ENCODE data around the gene MALT1.
"Not testable (repeated sequence)": the region's sequence is repeated elsewhere in the genome, so short reads cannot be mapped to it uniquely, and the experiment has no call there.

Gene MALT1

GRCh38 chr18:58755304-58756010, 84.2 kb downstream of the MALT1 start:
- no peak overlapping the region for H3K27ac ChIP-seq (ENCODE audit: low read length)
- no peak for TF ChIP-seq EZH2phosphoT487 (IDR thresholded peaks at IDR 0.05; ENCODE audit: low read depth)
- TF ChIP-seq, protein P1, sequence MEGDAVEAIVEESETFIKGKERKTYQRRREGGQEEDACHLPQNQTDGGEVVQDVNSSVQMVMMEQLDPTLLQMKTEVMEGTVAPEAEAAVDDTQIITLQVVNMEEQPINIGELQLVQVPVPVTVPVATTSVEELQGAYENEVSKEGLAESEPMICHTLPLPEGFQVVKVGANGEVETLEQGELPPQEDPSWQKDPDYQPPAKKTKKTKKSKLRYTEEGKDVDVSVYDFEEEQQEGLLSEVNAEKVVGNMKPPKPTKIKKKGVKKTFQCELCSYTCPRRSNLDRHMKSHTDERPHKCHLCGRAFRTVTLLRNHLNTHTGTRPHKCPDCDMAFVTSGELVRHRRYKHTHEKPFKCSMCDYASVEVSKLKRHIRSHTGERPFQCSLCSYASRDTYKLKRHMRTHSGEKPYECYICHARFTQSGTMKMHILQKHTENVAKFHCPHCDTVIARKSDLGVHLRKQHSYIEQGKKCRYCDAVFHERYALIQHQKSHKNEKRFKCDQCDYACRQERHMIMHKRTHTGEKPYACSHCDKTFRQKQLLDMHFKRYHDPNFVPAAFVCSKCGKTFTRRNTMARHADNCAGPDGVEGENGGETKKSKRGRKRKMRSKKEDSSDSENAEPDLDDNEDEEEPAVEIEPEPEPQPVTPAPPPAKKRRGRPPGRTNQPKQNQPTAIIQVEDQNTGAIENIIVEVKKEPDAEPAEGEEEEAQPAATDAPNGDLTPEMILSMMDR (IDR thresholded peaks at IDR 0.05; ENCODE audit: low read depth, low read length) = no peak
- no peaks in the 10 kb centered on the region for H4K20me1 ChIP-seq (ENCODE audit: insufficient read depth, low read length)
- H2AFZ ChIP-seq (ENCODE audit: low read depth, low read length) = no peak overlapping the region
- H3K27me3 ChIP-seq (ENCODE audit: low read depth, low read length) = peaks cover 18% of the 10 kb centered on the region
- no peaks in the 10 kb centered on the region for H3K9me3 ChIP-seq (ENCODE audit: insufficient read depth, low read length)
- peaks cover 6% of the 10 kb centered on the region for H3K4me1 ChIP-seq (ENCODE audit: low read length)
- H3K4me3 ChIP-seq (ENCODE audit: low read length) = no peak overlapping the region
- H3K9ac ChIP-seq (ENCODE audit: low read length) = no peak overlapping the region
- H3K79me2 ChIP-seq (ENCODE audit: low read length) = no peaks in the 10 kb centered on the region
- peaks cover 5% of the 10 kb centered on the region for H3K36me3 ChIP-seq (replicated peaks; ENCODE audit: low read depth, low read length)
- no peak overlapping the region for H3K4me2 ChIP-seq (ENCODE audit: low read length)

DNA sequence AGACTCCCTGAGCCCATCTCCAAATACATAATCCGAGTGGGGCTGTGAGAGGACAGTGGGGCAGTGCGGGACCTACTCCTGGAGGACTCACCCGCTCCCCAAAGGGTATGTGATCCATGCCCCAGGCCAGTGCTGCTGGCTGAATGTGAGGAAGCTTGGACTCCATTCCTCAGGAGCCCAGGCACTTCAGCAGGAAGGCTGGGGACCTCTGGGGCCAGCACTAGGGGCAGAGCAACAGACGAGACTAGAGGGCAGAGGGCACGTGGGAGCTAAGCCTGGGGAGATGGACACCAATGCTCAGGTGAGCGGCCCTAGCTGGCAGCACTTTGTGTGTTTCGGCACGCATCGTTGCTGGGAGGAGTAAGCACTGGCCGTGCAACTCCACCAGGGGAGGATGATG, 84.9 kb downstream of the MALT1 start:
- Histone ChIP-seq H3K79me2 (ENCODE audit: low read length) (no peaks in the 10 kb centered on the region), H3K4me2 (ENCODE audit: low read length) (no peak overlapping the region), H4K20me1 (ENCODE audit: insufficient read depth, low read length) (no peaks in the 10 kb centered on the region), H3K9me3 (ENCODE audit: insufficient read depth, low read length) (no peaks in the 10 kb centered on the region), H2AFZ (ENCODE audit: low read depth, low read length) (no peak overlapping the region), H3K4me3 (ENCODE audit: low read length) (no peak overlapping the region), H3K27ac (ENCODE audit: low read length) (no peak overlapping the region), H3K27me3 (ENCODE audit: low read depth, low read length) (peaks cover 18% of the 10 kb centered on the region), H3K36me3 (replicated peaks; ENCODE audit: low read depth, low read length) (no peaks in the 10 kb centered on the region), H3K9ac (ENCODE audit: low read length) (no peak overlapping the region), H3K4me1 (ENCODE audit: low read length) (peaks cover 13% of the 10 kb centered on the region)
- TF ChIP-seq, protein P1 (IDR thresholded peaks at IDR 0.05; ENCODE audit: low read depth, low read length) = no peak
- TF ChIP-seq EZH2phosphoT487 (IDR thresholded peaks at IDR 0.05; ENCODE audit: low read depth) = no peak

- Histone ChIP-seq H3K9me3 (ENCODE audit: insufficient read depth, low read length) (no peaks in the 10 kb centered on the region), H3K27me3 (ENCODE audit: low read depth, low read length) (peaks cover 18% of the 10 kb centered on the region)
- TF ChIP-seq, protein P1 (IDR thresholded peaks at IDR 0.05; ENCODE audit: low read depth, low read length) = no peak
- TF ChIP-seq EZH2phosphoT487 (IDR thresholded peaks at IDR 0.05; ENCODE audit: low read depth) = no peak
These were observed 85.5 kb downstream of the MALT1 start for GRCh38 chr18:58756596-58757240.

GRCh38 chr18:58757351-58757750, 86.1 kb downstream of the MALT1 start:
- not testable (repeated sequence) for H3K4me2 ChIP-seq (ENCODE audit: low read length); H3K9me3 ChIP-seq (ENCODE audit: insufficient read depth, low read length); H3K79me2 ChIP-seq (ENCODE audit: low read length); H2AFZ ChIP-seq (ENCODE audit: low read depth, low read length); H3K9ac ChIP-seq (ENCODE audit: low read length); H3K27ac ChIP-seq (ENCODE audit: low read length); H3K4me3 ChIP-seq (ENCODE audit: low read length); H3K36me3 ChIP-seq (replicated peaks; ENCODE audit: low read depth, low read length); H4K20me1 ChIP-seq (ENCODE audit: insufficient read depth, low read length)
- peaks cover 25% of the 10 kb centered on the region for H3K4me1 ChIP-seq (ENCODE audit: low read length)
- H3K27me3 ChIP-seq (ENCODE audit: low read depth, low read length) = peaks cover 22% of the 10 kb centered on the region

More at GRCh38 chr18:58756596-58757240, 85.5 kb downstream of the MALT1 start:
- H2AFZ ChIP-seq (ENCODE audit: low read depth, low read length) = no peak overlapping the region
- peaks cover 19% of the 10 kb centered on the region for H3K4me1 ChIP-seq (ENCODE audit: low read length)
- H3K4me3 ChIP-seq (ENCODE audit: low read length) = no peak overlapping the region
- no peaks in the 10 kb centered on the region for H3K79me2 ChIP-seq (ENCODE audit: low read length)
- H3K9ac ChIP-seq (ENCODE audit: low read length) = no peak overlapping the region
- no peak overlapping the region for H3K27ac ChIP-seq (ENCODE audit: low read length)
- no peaks in the 10 kb centered on the region for H4K20me1 ChIP-seq (ENCODE audit: insufficient read depth, low read length)
- H3K4me2 ChIP-seq (ENCODE audit: low read length) = no peak overlapping the region
- H3K36me3 ChIP-seq (replicated peaks; ENCODE audit: low read depth, low read length) = no peaks in the 10 kb centered on the region

Measured in OCI-LY3 (cell line).